A549 (cell line): ENCODE measurements around the gene ARHGAP23. TPM values are rescaled to one million over a fixed set of nuclear protein-coding genes. Genes with fewer than 3 reads are reported as not detected.

ENCODE experiments used
- ATAC-seq, 2 experiments: fragments of 200-7000 bp in 1 of 2; fragments of >200 bp in 1 of 2; cut with Nextera tagmentation in 1 of 2; cut with Tn5 transposase in 1 of 2; 3 replicates each; pipeline versions ENCODE4 v1.8.0 to v1.9.1; 2018 to 2020; ENCODE audit warnings: mild to moderate bottlenecking in 1 of 2, moderate library complexity in 1 of 2
- CTCF ChIA-PET: fragments of 300-600 bp; sonication (Branson Sonifier 250); formaldehyde crosslinking; extraction: SDS; loops from one replicate; lab custom pipeline; 2021; ENCODE audit warnings: antibody characterized with exemption, inconsistent platforms; lab: Yijun Ruan, JAX
- POLR2A ChIA-PET: fragments of 350-600 bp; formaldehyde crosslinking; extraction: SDS; loops from one replicate; lab custom pipeline; 2021; ENCODE audit warnings: antibody characterized with exemption, inconsistent platforms; lab: Yijun Ruan, JAX
- DNase-seq, 2 experiments: peaks; one replicate each; pipeline versions ENCODE4 v3.0.0 to v3.0.0-alpha.2; 2011 to 2016; ENCODE audit warnings: low read depth in 1 of 2, low spot score in 1 of 2
- FAIRE-seq: peaks from 2 replicates; lab custom pipeline; 2011; peaks lifted over from hg19 to GRCh38; lab: Jason Lieb, UNC
- H3K27ac ChIP-seq, 2 experiments: fragments of >200 bp; sonication (Bioruptor Twin); formaldehyde crosslinking; 3 replicates each; pipeline ENCODE4 v1.5.1; 2016 to 2017
- H3K4me1 ChIP-seq: fragments of >200 bp; sonication (Bioruptor Twin); formaldehyde crosslinking; 3 replicates; pipeline ENCODE4 v1.6.1; 2016
- H3K4me2 ChIP-seq: fragments of >200 bp; sonication (Bioruptor Twin); formaldehyde crosslinking; 3 replicates; pipeline ENCODE4 v1.6.1; 2016
- H3K4me3 ChIP-seq: fragments of >200 bp; sonication (Bioruptor Twin); formaldehyde crosslinking; 3 replicates; pipeline ENCODE4 v1.5.1; 2016
- H3K9me3 ChIP-seq: fragments of >200 bp; sonication (Bioruptor Twin); formaldehyde crosslinking; 3 replicates; pipeline ENCODE4 v1.6.1; 2016
- BHLHE40 ChIP-seq: IDR thresholded peaks from 2 replicates; pipeline ENCODE4 v1.6.1; 2012; ENCODE audit warnings: low read depth, low read length, inconsistent platforms
- CTCF ChIP-seq: fragments of >200 bp; sonication (Bioruptor Twin); formaldehyde crosslinking; IDR thresholded peaks from 3 replicates; pipeline ENCODE4 v1.5.1; 2016
- EP300 ChIP-seq, 2 experiments: fragments of >200 bp; sonication (Bioruptor Twin); formaldehyde crosslinking; IDR thresholded peaks; 2 replicates in 1 of 2; 3 replicates in 1 of 2; pipeline ENCODE4 v1.6.1; 2016 to 2017
- GATA3 ChIP-seq: IDR thresholded peaks from 2 replicates; pipeline ENCODE4 v1.6.1; 2012; ENCODE audit warnings: borderline replicate concordance
- HES2 ChIP-seq: fragments of >200 bp; sonication (Bioruptor Twin); formaldehyde crosslinking; IDR thresholded peaks from 2 replicates; pipeline ENCODE4 v1.6.1; 2016
- HOXB5 ChIP-seq: fragments of 250-450 bp; sonication (Bioruptor Pico); IDR thresholded peaks from 2 replicates; pipeline ENCODE4 v1.5.0; 2020; ENCODE audit warnings: mild to moderate bottlenecking, moderate library complexity
- KDM1A ChIP-seq: fragments of 200-600 bp; sonication (generic); IDR thresholded peaks from 2 replicates; pipeline ENCODE4 v1.6.1; 2016; ENCODE audit warnings: low read depth, mild to moderate bottlenecking
- KDM5A ChIP-seq: fragments of 200-600 bp; sonication (generic); IDR thresholded peaks from 2 replicates; pipeline ENCODE4 v1.6.1; 2016; ENCODE audit warnings: antibody characterized with exemption, mild to moderate bottlenecking
- MAZ ChIP-seq: fragments of 150-350 bp; IDR thresholded peaks from 2 replicates; pipeline ENCODE4 v1.6.1; 2014; ENCODE audit warnings: antibody characterized with exemption, low read depth, low read length, borderline replicate concordance
- PHF8 ChIP-seq: fragments of 200-600 bp; sonication (generic); IDR thresholded peaks from 2 replicates; pipeline ENCODE4 v1.6.1; 2016; ENCODE audit warnings: low read depth, mild to moderate bottlenecking, antibody characterized with exemption, moderate library complexity, borderline replicate concordance
- SMC3 ChIP-seq: fragments of >200 bp; sonication (Bioruptor Twin); formaldehyde crosslinking; IDR thresholded peaks from 3 replicates; pipeline ENCODE4 v1.6.1; 2018; ENCODE audit warnings: inconsistent platforms
- SREBF2 ChIP-seq: fragments of 450-650 bp; IDR thresholded peaks from 2 replicates; pipeline ENCODE4 v1.6.1; 2014; ENCODE audit warnings: mild to moderate bottlenecking, moderate library complexity
- TP53 ChIP-seq: fragments of 250-450 bp; sonication (Bioruptor Pico); IDR thresholded peaks from 2 replicates; pipeline ENCODE4 v1.5.0; 2021; ENCODE audit warnings: mild to moderate bottlenecking, moderate library complexity
- ZFP36 ChIP-seq: fragments of 450-650 bp; IDR thresholded peaks from 2 replicates; pipeline ENCODE4 v1.6.1; 2014; ENCODE audit warnings: borderline replicate concordance; ENCODE audit not compliant: partially characterized antibody
- WGBS: methylation state at CpG from one replicate; pipeline ENCODE4 v1.1.6; 2017; ENCODE audit errors: missing lambda C conversion rate; 5-methylcytosine and 5-hydroxymethylcytosine counted together
- polyA plus RNA-seq, 4 experiments: library from polyadenylated mRNA; depleted of rRNA in 3 of 4; stranded (reverse); fragments of >200 nt; fragmentation: RNase III in 1 of 4; extraction: RNeasy Plus Mini Kit Qiagen cat#74134 plus additional on column Dnase treatment in 1 of 4; gene quantifications; 2 replicates in 3 of 4; 3 replicates in 1 of 4; pipeline ENCODE4 v1.2.3, GENCODE V29; 2011 to 2017
- TF ChIP-seq, protein P1 (sequence below): fragments of 200-600 bp; sonication (generic); IDR thresholded peaks from 2 replicates; pipeline ENCODE4 v1.6.1; 2016; ENCODE audit warnings: antibody characterized with exemption, mild to moderate bottlenecking, moderate library complexity
- TF ChIP-seq, protein P2 (sequence below): IDR thresholded peaks from 2 replicates; pipeline ENCODE4 v1.6.1; 2012; ENCODE audit warnings: low read depth, borderline replicate concordance
- TF ChIP-seq, protein P3 (sequence below): IDR thresholded peaks from 2 replicates; pipeline ENCODE4 v1.6.1; 2012
- TF ChIP-seq, protein P4 (sequence below): fragments of >200 bp; sonication (Bioruptor Twin); formaldehyde crosslinking; IDR thresholded peaks from 3 replicates; pipeline ENCODE4 v1.6.1; 2016

Gene ARHGAP23
- polyA plus RNA-seq, 2 of the 4 experiments (the other 2 are of a cell fraction): 4.8 to 32.6 TPM

- Histone ChIP-seq H3K27ac (peak overlapping the region in 1 of 2 experiments; percentile 12; a peak in 1 of 6 replicates), H3K4me1 (peaks cover 29% of the 10 kb centered on the region), H3K4me2 (no peak overlapping the region), H3K9me3 (no peaks in the 10 kb centered on the region), H3K4me3 (no peak overlapping the region)
- TF ChIP-seq, protein P1, sequence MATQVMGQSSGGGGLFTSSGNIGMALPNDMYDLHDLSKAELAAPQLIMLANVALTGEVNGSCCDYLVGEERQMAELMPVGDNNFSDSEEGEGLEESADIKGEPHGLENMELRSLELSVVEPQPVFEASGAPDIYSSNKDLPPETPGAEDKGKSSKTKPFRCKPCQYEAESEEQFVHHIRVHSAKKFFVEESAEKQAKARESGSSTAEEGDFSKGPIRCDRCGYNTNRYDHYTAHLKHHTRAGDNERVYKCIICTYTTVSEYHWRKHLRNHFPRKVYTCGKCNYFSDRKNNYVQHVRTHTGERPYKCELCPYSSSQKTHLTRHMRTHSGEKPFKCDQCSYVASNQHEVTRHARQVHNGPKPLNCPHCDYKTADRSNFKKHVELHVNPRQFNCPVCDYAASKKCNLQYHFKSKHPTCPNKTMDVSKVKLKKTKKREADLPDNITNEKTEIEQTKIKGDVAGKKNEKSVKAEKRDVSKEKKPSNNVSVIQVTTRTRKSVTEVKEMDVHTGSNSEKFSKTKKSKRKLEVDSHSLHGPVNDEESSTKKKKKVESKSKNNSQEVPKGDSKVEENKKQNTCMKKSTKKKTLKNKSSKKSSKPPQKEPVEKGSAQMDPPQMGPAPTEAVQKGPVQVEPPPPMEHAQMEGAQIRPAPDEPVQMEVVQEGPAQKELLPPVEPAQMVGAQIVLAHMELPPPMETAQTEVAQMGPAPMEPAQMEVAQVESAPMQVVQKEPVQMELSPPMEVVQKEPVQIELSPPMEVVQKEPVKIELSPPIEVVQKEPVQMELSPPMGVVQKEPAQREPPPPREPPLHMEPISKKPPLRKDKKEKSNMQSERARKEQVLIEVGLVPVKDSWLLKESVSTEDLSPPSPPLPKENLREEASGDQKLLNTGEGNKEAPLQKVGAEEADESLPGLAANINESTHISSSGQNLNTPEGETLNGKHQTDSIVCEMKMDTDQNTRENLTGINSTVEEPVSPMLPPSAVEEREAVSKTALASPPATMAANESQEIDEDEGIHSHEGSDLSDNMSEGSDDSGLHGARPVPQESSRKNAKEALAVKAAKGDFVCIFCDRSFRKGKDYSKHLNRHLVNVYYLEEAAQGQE: no peak
- TF ChIP-seq CTCF (no peak), KDM1A (peak; percentile 78; the same call in 1 of the 2 replicates), HES2 (no peak), MAZ (no peak), PHF8 (no peak)
- TF ChIP-seq, protein P2, sequence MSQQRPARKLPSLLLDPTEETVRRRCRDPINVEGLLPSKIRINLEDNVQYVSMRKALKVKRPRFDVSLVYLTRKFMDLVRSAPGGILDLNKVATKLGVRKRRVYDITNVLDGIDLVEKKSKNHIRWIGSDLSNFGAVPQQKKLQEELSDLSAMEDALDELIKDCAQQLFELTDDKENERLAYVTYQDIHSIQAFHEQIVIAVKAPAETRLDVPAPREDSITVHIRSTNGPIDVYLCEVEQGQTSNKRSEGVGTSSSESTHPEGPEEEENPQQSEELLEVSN: no peak
- TF ChIP-seq, protein P3, sequence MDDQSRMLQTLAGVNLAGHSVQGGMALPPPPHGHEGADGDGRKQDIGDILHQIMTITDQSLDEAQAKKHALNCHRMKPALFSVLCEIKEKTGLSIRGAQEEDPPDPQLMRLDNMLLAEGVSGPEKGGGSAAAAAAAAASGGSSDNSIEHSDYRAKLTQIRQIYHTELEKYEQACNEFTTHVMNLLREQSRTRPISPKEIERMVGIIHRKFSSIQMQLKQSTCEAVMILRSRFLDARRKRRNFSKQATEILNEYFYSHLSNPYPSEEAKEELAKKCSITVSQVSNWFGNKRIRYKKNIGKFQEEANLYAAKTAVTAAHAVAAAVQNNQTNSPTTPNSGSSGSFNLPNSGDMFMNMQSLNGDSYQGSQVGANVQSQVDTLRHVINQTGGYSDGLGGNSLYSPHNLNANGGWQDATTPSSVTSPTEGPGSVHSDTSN: no peak
- ChIA-PET POLR2A (no interaction called here), CTCF (interaction anchor here (0.9 to 3.5 kb wide), 8 partner anchors 9 to 237 kb away, joined by 3 to 33 read pairs (median 6); no protein-coding TSS in a partner anchor)
- ATAC-seq: no peak
- no peak for FAIRE-seq
- 98% methylated on average over 2 of the region's 2 CpGs for WGBS
- no peak for DNase-seq
Measured at GRCh38 chr17:38430822-38431221, 2.6 kb downstream of the ARHGAP23 start.

GRCh38 chr17:38431346-38432145, 3.3 kb downstream of the ARHGAP23 start:
- no peak for DNase-seq
- TF ChIP-seq EP300 (IDR thresholded peaks at IDR 0.05) (no peak), BHLHE40 (no peak), SMC3 (no peak)
- ChIA-PET POLR2A (no interaction called here), CTCF (interaction anchor here (0.9 to 3.5 kb wide), 16 partner anchors 9 to 236 kb away, joined by 3 to 33 read pairs (median 4); no protein-coding TSS in a partner anchor)
- 75% methylated on average over 10 of the region's 10 CpGs for WGBS
- H3K9me3 ChIP-seq: no peaks in the 10 kb centered on the region
- no peak overlapping the region for H3K4me3 ChIP-seq
- FAIRE-seq: no peak
- H3K4me1 ChIP-seq: peaks cover 29% of the 10 kb centered on the region
- ATAC-seq: no peak
- H3K27ac ChIP-seq: peak overlapping the region in 1 of 2 experiments; percentile 12; a peak in 1 of 6 replicates
- H3K4me2 ChIP-seq: no peak overlapping the region

- no peak for DNase-seq
Measured at GRCh38 chr17:38434178-38434665, 6.0 kb downstream of the ARHGAP23 start.

More at GRCh38 chr17:38434178-38434665, 6.0 kb downstream of the ARHGAP23 start:
- no peak overlapping the region for H3K27ac ChIP-seq
- FAIRE-seq (no peak), ATAC-seq (no peak)
- WGBS: 88% methylated on average over 21 of the region's 21 CpGs
- ChIA-PET POLR2A (no interaction called here), CTCF (interaction anchor here (0.6 to 12.9 kb wide), 7 partner anchors 10 to 233 kb away, joined by 3 to 173 read pairs (median 3); no protein-coding TSS in a partner anchor)
- no peak for TF ChIP-seq SREBF2
- TF ChIP-seq, protein P4, sequence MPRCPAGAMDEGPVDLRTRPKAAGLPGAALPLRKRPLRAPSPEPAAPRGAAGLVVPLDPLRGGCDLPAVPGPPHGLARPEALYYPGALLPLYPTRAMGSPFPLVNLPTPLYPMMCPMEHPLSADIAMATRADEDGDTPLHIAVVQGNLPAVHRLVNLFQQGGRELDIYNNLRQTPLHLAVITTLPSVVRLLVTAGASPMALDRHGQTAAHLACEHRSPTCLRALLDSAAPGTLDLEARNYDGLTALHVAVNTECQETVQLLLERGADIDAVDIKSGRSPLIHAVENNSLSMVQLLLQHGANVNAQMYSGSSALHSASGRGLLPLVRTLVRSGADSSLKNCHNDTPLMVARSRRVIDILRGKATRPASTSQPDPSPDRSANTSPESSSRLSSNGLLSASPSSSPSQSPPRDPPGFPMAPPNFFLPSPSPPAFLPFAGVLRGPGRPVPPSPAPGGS: no peak
- TF ChIP-seq GATA3: no peak
- TF ChIP-seq TP53 (CRISPR knock-in tag): no peak
- no peak for TF ChIP-seq ZFP36
- no peak for TF ChIP-seq HOXB5 (CRISPR knock-in tag)
- TF ChIP-seq KDM5A: no peak
- H3K9me3 ChIP-seq: no peaks in the 10 kb centered on the region
- H3K4me2 ChIP-seq: no peak overlapping the region
- no peak overlapping the region for H3K4me3 ChIP-seq
- H3K4me1 ChIP-seq: peaks cover 18% of the 10 kb centered on the region
